Measurements from ENCODE around the gene TMEM39B.
"Not testable (repeated sequence)": the region's sequence is repeated elsewhere in the genome, so short reads cannot be mapped to it uniquely, and the experiment has no call there.

TMEM39B gene

DNA sequence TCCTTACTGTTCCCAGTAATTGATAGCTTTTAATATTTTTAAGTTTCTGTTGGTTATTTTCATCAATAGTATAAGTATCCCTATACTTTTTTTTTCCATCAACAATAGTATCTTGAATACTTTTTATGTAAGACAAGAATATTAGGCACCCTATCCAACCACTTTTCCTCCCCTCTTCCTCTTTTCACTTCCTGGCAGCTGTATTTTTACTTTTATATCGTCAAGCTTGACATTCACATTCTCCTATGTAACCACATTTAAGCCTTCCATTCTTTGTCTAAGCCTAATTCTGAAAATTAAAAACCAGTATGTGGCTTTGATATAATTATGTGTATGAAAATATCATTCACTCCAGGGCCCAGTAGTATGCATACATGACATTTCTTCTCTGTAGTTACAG is 9.3 kb downstream of the TMEM39B start:
- DNase-seq (ENCODE audit: low read depth in 2 of 2), result no peak
- no peak overlapping the region for H3K4me3 ChIP-seq (replicated peaks in 1 of 2; ENCODE audit: low read depth in 2 of 2, low read length in 2 of 2)
- TF ChIP-seq, protein P1, sequence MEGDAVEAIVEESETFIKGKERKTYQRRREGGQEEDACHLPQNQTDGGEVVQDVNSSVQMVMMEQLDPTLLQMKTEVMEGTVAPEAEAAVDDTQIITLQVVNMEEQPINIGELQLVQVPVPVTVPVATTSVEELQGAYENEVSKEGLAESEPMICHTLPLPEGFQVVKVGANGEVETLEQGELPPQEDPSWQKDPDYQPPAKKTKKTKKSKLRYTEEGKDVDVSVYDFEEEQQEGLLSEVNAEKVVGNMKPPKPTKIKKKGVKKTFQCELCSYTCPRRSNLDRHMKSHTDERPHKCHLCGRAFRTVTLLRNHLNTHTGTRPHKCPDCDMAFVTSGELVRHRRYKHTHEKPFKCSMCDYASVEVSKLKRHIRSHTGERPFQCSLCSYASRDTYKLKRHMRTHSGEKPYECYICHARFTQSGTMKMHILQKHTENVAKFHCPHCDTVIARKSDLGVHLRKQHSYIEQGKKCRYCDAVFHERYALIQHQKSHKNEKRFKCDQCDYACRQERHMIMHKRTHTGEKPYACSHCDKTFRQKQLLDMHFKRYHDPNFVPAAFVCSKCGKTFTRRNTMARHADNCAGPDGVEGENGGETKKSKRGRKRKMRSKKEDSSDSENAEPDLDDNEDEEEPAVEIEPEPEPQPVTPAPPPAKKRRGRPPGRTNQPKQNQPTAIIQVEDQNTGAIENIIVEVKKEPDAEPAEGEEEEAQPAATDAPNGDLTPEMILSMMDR (IDR thresholded peaks at IDR 0.05; ENCODE audit: low read depth, low read length), result no peak

DNA sequence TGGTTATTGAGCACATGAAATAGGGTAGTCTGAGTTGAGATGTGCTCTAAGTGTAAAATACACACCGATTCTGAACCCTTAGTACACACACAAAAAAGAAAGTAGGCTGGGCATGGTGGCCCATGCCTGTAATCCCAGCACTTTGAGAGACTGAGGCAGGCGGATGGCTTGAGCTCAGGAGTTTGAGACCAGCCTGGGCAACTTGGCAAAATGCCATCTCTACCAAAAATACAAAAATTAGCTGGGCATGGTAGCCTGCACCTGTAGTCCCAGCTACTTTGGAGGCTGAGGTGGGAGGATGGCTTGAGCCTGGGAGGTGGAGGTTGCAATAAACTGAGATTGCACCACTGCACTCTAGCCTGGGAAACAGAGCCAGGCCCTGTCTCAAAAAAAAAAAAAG is 13.6 kb downstream of the TMEM39B start:
- DNase-seq (ENCODE audit: low read depth in 2 of 2); H3K4me3 ChIP-seq (replicated peaks in 1 of 2; ENCODE audit: low read depth in 2 of 2, low read length in 2 of 2): not testable (repeated sequence)

DNA sequence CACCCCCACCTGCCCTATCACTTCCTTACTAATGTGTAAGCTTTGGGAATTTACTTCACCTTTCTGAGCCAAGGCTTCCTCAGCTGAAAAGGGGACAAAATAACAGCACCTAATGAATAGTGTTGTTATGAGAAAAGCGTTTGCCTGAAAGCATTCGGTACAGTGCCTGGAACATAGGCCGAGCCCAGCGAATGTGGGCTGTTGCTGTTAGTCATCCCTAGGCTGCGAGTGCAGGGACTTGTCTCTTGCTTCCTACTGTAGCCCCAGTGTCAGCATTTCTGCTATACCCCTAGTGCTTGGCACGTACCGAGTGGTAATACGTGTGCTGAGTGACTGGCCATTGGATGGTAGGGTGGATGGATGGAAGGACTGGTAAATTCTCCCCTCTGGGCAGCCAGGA is 18.4 kb downstream of the TMEM39B start:
- TF ChIP-seq, protein P1 (IDR thresholded peaks at IDR 0.05; ENCODE audit: low read depth, low read length), result no peak
- H3K4me3 ChIP-seq (replicated peaks in 1 of 2; ENCODE audit: low read depth in 2 of 2, low read length in 2 of 2), result no peak overlapping the region
- DNase-seq (ENCODE audit: low read depth in 2 of 2), result no peak

DNA sequence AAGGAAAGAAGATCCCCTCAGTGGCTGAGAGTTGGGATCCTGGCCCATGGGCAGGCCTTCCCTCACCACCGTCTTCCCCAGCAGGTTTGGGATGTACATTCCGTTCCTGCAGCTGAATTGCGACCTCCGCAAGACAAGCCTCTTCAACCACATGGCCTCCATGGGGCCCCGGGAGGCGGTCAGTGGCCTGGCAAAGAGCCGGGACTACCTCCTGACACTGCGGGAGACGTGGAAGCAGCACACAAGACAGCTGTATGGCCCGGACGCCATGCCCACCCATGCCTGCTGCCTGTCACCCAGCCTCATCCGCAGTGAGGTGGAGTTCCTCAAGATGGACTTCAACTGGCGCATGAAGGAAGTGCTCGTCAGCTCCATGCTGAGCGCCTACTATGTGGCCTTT is 18.9 kb downstream of the TMEM39B start:
- no peak for DNase-seq (ENCODE audit: low read depth in 2 of 2)
- no peak overlapping the region for H3K4me3 ChIP-seq (replicated peaks in 1 of 2; ENCODE audit: low read depth in 2 of 2, low read length in 2 of 2)
- TF ChIP-seq, protein P1 (IDR thresholded peaks at IDR 0.05; ENCODE audit: low read depth, low read length), result no peak

DNA sequence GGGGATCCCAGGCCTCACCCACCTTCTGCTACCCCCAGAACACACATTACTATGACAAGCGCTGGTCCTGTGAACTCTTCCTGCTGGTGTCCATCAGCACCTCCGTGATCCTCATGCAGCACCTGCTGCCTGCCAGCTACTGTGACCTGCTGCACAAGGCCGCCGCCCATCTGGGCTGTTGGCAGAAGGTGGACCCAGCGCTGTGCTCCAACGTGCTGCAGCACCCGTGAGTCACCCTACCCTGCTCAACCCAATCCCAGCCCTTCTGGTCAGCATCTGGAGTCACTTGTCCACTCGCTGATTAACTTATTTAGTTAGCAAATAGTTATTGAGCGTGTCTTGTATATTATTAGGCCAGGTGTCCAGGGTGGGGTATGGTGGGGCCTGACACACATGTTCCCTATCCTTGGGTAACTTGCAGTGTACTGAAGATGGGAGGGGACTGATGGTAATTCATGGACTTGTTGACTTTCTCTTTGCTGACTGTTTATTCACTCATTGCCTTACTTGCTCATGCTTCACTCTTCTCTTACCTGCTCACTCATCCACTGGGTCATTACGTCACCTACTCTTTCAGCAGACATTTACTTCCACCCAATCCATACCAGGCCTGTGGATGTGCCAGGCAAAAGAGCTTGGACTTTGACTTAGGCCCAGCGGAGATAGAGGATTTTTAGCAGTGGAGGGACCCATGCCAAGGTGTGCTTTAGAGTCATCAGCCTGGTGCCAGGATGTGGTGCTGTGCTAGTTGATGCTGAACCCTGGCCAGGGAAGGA is 22.2 kb downstream of the TMEM39B start:
- H3K4me3 ChIP-seq (replicated peaks in 1 of 2; ENCODE audit: low read depth in 2 of 2, low read length in 2 of 2), result no peak overlapping the region
- TF ChIP-seq, protein P1 (IDR thresholded peaks at IDR 0.05; ENCODE audit: low read depth, low read length), result no peak
- no peak for DNase-seq (ENCODE audit: low read depth in 2 of 2)

DNA sequence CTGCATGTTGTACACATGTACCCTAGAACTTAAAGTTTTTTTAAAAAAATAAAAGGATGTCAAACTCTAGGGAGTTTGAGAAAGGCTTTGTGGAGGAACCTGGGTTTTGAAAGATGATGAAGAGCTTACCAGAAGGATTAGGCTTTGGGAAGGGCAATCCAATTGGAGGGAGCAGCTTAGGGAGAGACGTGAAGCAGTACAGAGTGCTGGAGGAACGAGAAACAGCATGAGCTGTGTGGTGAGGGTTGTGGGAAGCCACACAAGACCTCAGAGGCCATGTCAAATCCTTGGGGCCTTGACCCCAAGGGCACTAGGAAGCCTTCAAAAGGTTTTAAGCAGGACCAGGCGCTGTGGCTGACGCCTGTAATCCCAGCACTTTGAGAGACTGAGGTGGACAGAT is 26.7 kb downstream of the TMEM39B start:
- no peak overlapping the region for H3K4me3 ChIP-seq (replicated peaks in 1 of 2; ENCODE audit: low read depth in 2 of 2, low read length in 2 of 2)
- no peak for DNase-seq (ENCODE audit: low read depth in 2 of 2)

DNA sequence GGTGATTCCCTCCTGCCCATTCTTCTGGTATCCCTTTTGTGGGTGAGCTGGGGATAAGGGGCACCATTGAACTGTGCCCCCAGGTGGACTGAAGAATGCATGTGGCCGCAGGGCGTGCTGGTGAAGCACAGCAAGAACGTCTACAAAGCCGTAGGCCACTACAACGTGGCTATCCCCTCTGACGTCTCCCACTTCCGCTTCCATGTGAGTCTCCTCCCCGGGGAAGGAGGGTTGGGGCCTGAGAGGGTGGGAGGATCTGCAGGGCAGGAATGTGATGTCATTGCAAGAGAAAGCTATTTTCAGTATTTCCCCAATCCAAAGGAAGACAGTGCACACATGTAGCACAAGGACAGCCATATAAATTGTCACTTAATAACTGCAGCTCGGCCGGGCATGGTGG is 27.6 kb downstream of the TMEM39B start:
- TF ChIP-seq, protein P1 (IDR thresholded peaks at IDR 0.05; ENCODE audit: low read depth, low read length), result no peak
- H3K4me3 ChIP-seq (replicated peaks in 1 of 2; ENCODE audit: low read depth in 2 of 2, low read length in 2 of 2), result no peak overlapping the region
- peak; percentile 39 to 83 for DNase-seq (ENCODE audit: low read depth in 2 of 2)

More for the DNA sequence above, 26.7 kb downstream of the TMEM39B start:
- TF ChIP-seq, protein P1 (IDR thresholded peaks at IDR 0.05; ENCODE audit: low read depth, low read length), result no peak

All from cardiac fibroblast (primary cell).